H9 (cell line): ENCODE measurements around the gene ATP8A1. TPM values are rescaled to one million over a fixed set of nuclear protein-coding genes. Genes with fewer than 3 reads are reported as not detected.
A peak's percentile ranks its signal among the peaks of the same experiment; 100 is the strongest.

Source experiments
- DNase-seq: peaks from one replicate; pipeline ENCODE4 v3.0.0-alpha.2; 2017
- H2AFZ ChIP-seq: one replicate; pipeline ENCODE4 v1.6.1; 2013; ENCODE audit warnings: mild to moderate bottlenecking, low read length, control low read depth, moderate library complexity
- H2AK5ac ChIP-seq: 2 replicates; pipeline ENCODE4 v1.6.1; 2013; ENCODE audit warnings: low read length, control low read depth, mixed read lengths; ENCODE audit not compliant: insufficient read length
- H2BK120ac ChIP-seq: one replicate; pipeline ENCODE4 v1.6.1; 2013; ENCODE audit warnings: low read depth, mild to moderate bottlenecking, low read length, control low read depth, inconsistent platforms; ENCODE audit not compliant: poor library complexity, severe bottlenecking
- H2BK12ac ChIP-seq: 2 replicates; pipeline ENCODE4 v1.6.1; 2013; ENCODE audit warnings: low read length, control low read depth, mixed read lengths, low read depth; ENCODE audit not compliant: insufficient read length
- H2BK15ac ChIP-seq: 2 replicates; pipeline ENCODE4 v1.6.1; 2013; ENCODE audit warnings: low read depth, low read length, control low read depth
- H2BK20ac ChIP-seq: one replicate; pipeline ENCODE4 v1.6.1; 2013; ENCODE audit warnings: low read depth, mild to moderate bottlenecking, low read length, control low read depth, inconsistent platforms; ENCODE audit not compliant: poor library complexity, severe bottlenecking
- H2BK5ac ChIP-seq: 2 replicates; pipeline ENCODE4 v1.6.1; 2013; ENCODE audit warnings: low read length, control low read depth, mixed read lengths; ENCODE audit not compliant: insufficient read length
- H3K14ac ChIP-seq: 2 replicates; pipeline ENCODE4 v1.6.1; 2013; ENCODE audit warnings: low read length, control low read depth; ENCODE audit not compliant: insufficient read depth
- H3K18ac ChIP-seq: 2 replicates; pipeline ENCODE4 v1.6.1; 2013; ENCODE audit warnings: low read depth, mild to moderate bottlenecking, mixed read lengths, low read length, control low read depth; ENCODE audit not compliant: insufficient read length
- H3K23ac ChIP-seq: 2 replicates; pipeline ENCODE4 v1.6.1; 2013; ENCODE audit warnings: low read length, control low read depth, mixed read lengths, low read depth; ENCODE audit not compliant: insufficient read length
- H3K23me2 ChIP-seq: 2 replicates; pipeline ENCODE4 v1.6.1; 2013; ENCODE audit warnings: low read depth, mild to moderate bottlenecking, mixed read lengths, low read length, control low read depth; ENCODE audit not compliant: insufficient read length, poor library complexity, severe bottlenecking
- H3K27ac ChIP-seq: 2 replicates; pipeline ENCODE4 v1.5.1; 2013; ENCODE audit warnings: low read length, control low read depth, mixed read lengths, low read depth; ENCODE audit not compliant: insufficient read length
- H3K27me3 ChIP-seq: 2 replicates; pipeline ENCODE4 v1.6.1; 2013; ENCODE audit warnings: low read length, control low read depth, inconsistent platforms; ENCODE audit not compliant: insufficient read depth
- H3K4ac ChIP-seq: 2 replicates; pipeline ENCODE4 v1.6.1; 2013; ENCODE audit warnings: low read depth, mild to moderate bottlenecking, control low read depth, inconsistent platforms, low read length, moderate library complexity
- H3K4me1 ChIP-seq: 2 replicates; pipeline ENCODE4 v1.6.1; 2013; ENCODE audit warnings: low read length, control low read depth, inconsistent platforms; ENCODE audit not compliant: insufficient read depth
- H3K4me2 ChIP-seq: 2 replicates; pipeline ENCODE4 v1.6.1; 2013; ENCODE audit warnings: low read length, control low read depth, mixed read lengths; ENCODE audit not compliant: insufficient read length, insufficient read depth
- H3K56ac ChIP-seq: 2 replicates; pipeline ENCODE4 v1.6.1; 2013; ENCODE audit warnings: low read depth, mild to moderate bottlenecking, mixed read lengths, low read length, control low read depth; ENCODE audit not compliant: insufficient read length
- H3K79me1 ChIP-seq: 2 replicates; pipeline ENCODE4 v1.6.1; 2013; ENCODE audit warnings: low read depth, mild to moderate bottlenecking, moderate library complexity, low read length, control low read depth, inconsistent platforms; ENCODE audit not compliant: insufficient read depth, poor library complexity, severe bottlenecking
- H3K79me2 ChIP-seq: 2 replicates; pipeline ENCODE4 v1.6.1; 2013; ENCODE audit warnings: low read length, control low read depth, inconsistent platforms; ENCODE audit not compliant: insufficient read depth
- H3K9ac ChIP-seq: 2 replicates; pipeline ENCODE4 v1.6.1; 2013; ENCODE audit warnings: low read length, control low read depth, mixed read lengths; ENCODE audit not compliant: insufficient read length; ENCODE audit errors: extremely low read depth
- H3K9me3 ChIP-seq: one replicate; pipeline ENCODE4 v1.6.1; 2013; ENCODE audit warnings: low read depth, low read length, inconsistent platforms; ENCODE audit not compliant: control insufficient read depth
- H3T11ph ChIP-seq: one replicate; pipeline ENCODE4 v1.6.1; 2013; ENCODE audit warnings: mild to moderate bottlenecking, low read length, control low read depth, inconsistent platforms
- H4K20me1 ChIP-seq: one replicate; pipeline ENCODE4 v1.6.1; 2013; ENCODE audit not compliant: control insufficient read depth, insufficient read length, insufficient read depth
- H4K5ac ChIP-seq: 2 replicates; pipeline ENCODE4 v1.6.1; 2013; ENCODE audit warnings: low read depth, mild to moderate bottlenecking, mixed read lengths, low read length, control low read depth; ENCODE audit not compliant: insufficient read length
- H4K8ac ChIP-seq: replicated peaks from 2 replicates; pipeline ENCODE4 v1.6.1; 2013; ENCODE audit warnings: low read length, control low read depth, mixed read lengths, low read depth; ENCODE audit not compliant: insufficient read length
- H4K91ac ChIP-seq: 2 replicates; pipeline ENCODE4 v1.6.1; 2013; ENCODE audit warnings: low read depth, mild to moderate bottlenecking, moderate library complexity, mixed read lengths, low read length, control low read depth; ENCODE audit not compliant: insufficient read length
- H3K27ac Mint-ChIP-seq, 3 experiments: 2 replicates in 2 of 3; 3 replicates in 1 of 3; pipeline ENCODE4 v1.8.0; 2020 to 2021; ENCODE audit warnings: mixed read lengths in 3 of 3, mild to moderate bottlenecking in 1 of 3, moderate library complexity in 1 of 3
- H3K27me3 Mint-ChIP-seq: 2 replicates; pipeline ENCODE4 v1.8.0; 2021; ENCODE audit warnings: low read depth, mild to moderate bottlenecking, moderate library complexity, mixed read lengths
- H3K36me3 Mint-ChIP-seq, 3 experiments: 2 replicates in 2 of 3; 3 replicates in 1 of 3; pipeline ENCODE4 v1.8.0; 2020 to 2021; ENCODE audit warnings: low read depth in 3 of 3, mixed read lengths in 3 of 3; ENCODE audit not compliant: insufficient read depth in 1 of 3
- H3K4me1 Mint-ChIP-seq, 2 experiments: 2 replicates each; pipeline ENCODE4 v1.8.0; 2020; ENCODE audit warnings: mixed read lengths in 2 of 2
- H3K4me3 Mint-ChIP-seq, 2 experiments: 2 replicates in 1 of 2; 3 replicates in 1 of 2; pipeline ENCODE4 v1.8.0; 2020 to 2021; ENCODE audit warnings: mild to moderate bottlenecking in 2 of 2, mixed read lengths in 2 of 2, moderate library complexity in 1 of 2
- H3K9me3 Mint-ChIP-seq, 2 experiments: 2 replicates in 1 of 2; 3 replicates in 1 of 2; pipeline ENCODE4 v1.8.0; 2020; ENCODE audit warnings: mild to moderate bottlenecking in 2 of 2, mixed read lengths in 2 of 2, moderate library complexity in 1 of 2
- WGBS: extraction: QIAGEN DNeasy Blood & Tissue Kit; methylation state at CpG from one replicate; pipeline ENCODE4 v1.1.7; 2013; ENCODE audit warnings: missing lambda C conversion rate, low lambda C conversion rate, mixed read lengths; ENCODE audit not compliant: insufficient read length; ENCODE audit errors: extremely low coverage; 5-methylcytosine and 5-hydroxymethylcytosine counted together
- long read RNA-seq: library from polyadenylated mRNA; unstranded; transcript quantifications from one replicate; pipeline ENCODE4 v2.0.0, GENCODE V29; 2020
- total RNA-seq: library from RNA; stranded (reverse); gene quantifications from 2 replicates; pipeline ENCODE4 v1.2.1, GENCODE V29; 2021
- TF ChIP-seq, protein P1 (sequence below): fragments of 200-600 bp; sonication (generic); conservative IDR thresholded peaks from 3 replicates; pipeline ENCODE4 v1.8.0; 2021; ENCODE audit warnings: antibody characterized with exemption, mild to moderate bottlenecking

The ATP8A1 gene
- 5.1 and 5.7 TPM in 2 replicates for total RNA-seq
- long read RNA-seq, full-length matches to known transcripts = 1 of 10 reads
- long read RNA-seq, partial matches to known transcripts = 6 of 10 reads
- long read RNA-seq, other reads (novel, unspliced or antisense) = 3 of 10 reads

DNA sequence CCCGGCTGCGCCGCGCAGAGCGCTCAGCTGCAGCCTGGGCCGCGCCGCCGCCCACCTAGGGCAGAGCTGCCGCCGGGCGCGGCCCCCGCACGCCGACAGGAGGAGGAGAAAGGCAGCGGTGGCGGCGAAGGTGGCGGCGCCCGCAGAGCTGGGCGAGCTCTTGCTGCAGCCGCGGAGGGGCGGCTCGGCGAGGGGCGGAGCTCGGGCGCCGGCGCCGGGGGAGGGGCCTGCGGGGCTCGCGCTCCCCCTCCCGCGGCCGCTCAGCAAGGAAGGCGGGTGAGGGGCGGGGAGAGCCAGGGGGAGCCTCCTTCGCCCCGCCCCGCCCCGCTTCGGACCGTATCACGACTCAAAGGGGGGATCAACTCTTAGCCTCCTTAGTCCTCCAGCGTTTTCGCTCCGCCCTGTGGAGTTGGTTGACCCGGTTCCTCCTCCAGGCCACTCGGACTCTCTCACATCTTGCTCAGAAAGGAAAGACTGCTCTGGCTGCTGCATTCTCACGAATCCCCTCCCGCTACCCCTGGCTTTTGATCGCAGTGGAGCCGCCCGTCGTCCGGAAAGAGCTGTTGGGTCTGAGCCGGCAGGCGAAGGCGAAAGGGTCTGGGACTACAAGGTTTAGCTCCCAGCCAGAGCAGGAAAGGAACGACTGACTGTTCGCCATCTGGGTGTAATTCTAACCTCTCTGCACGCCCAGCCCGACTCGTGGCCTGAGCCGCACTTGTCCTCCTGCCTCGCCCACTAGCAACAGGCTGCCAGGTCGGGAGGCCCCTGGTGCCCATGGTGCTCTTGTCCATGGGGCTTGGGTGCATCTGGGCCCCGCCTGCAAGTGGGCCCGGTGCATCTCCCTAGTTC is at the start of gene ATP8A1:
ATP8A1 (minus strand) TSS at position 162 of the 849 bp plus-strand sequence. CDS start 232 bp downstream, outside the sequence.
- H3K27ac Mint-ChIP-seq = peak within 1 kb of the TSS; percentile 100
- no peak within 1 kb of the TSS for H3K56ac ChIP-seq
- TF ChIP-seq, protein P1, sequence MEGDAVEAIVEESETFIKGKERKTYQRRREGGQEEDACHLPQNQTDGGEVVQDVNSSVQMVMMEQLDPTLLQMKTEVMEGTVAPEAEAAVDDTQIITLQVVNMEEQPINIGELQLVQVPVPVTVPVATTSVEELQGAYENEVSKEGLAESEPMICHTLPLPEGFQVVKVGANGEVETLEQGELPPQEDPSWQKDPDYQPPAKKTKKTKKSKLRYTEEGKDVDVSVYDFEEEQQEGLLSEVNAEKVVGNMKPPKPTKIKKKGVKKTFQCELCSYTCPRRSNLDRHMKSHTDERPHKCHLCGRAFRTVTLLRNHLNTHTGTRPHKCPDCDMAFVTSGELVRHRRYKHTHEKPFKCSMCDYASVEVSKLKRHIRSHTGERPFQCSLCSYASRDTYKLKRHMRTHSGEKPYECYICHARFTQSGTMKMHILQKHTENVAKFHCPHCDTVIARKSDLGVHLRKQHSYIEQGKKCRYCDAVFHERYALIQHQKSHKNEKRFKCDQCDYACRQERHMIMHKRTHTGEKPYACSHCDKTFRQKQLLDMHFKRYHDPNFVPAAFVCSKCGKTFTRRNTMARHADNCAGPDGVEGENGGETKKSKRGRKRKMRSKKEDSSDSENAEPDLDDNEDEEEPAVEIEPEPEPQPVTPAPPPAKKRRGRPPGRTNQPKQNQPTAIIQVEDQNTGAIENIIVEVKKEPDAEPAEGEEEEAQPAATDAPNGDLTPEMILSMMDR = no peak
- H3K18ac ChIP-seq = peak within 1 kb of the TSS; percentile 97
- H3K4me3 Mint-ChIP-seq = peak within 1 kb of the TSS; percentile 82 to 96
- H3K4me1 Mint-ChIP-seq = peaks cover 20 to 40% of the 10 kb centered on the region in 2 experiments
- no CpG with 5 or more reads among the region's 74 CpGs for WGBS
- no peak within 1 kb of the TSS for H4K5ac ChIP-seq
- no peaks in the 10 kb centered on the region for H3K27me3 ChIP-seq
- no peak within 1 kb of the TSS for H2BK5ac ChIP-seq
- H3K9me3 ChIP-seq = no peaks in the 10 kb centered on the region
- H4K91ac ChIP-seq = no peak within 1 kb of the TSS
- DNase-seq = peak; percentile 95
- H4K8ac ChIP-seq = no peak within 1 kb of the TSS
- no peak within 1 kb of the TSS for H2BK12ac ChIP-seq
- H2AFZ ChIP-seq = peak within 1 kb of the TSS; percentile 53
- H3T11ph ChIP-seq = no peak within 1 kb of the TSS
- no peaks in the 10 kb centered on the region for H3K79me2 ChIP-seq
- peak within 1 kb of the TSS; percentile 91 for H3K14ac ChIP-seq
- H4K20me1 ChIP-seq = no peaks in the 10 kb centered on the region
- H3K4me1 ChIP-seq = no peaks in the 10 kb centered on the region
- peaks cover 0 to 11% (median 10%) of the 10 kb centered on the region in 3 experiments; a peak in 6 of 7 replicates for H3K36me3 Mint-ChIP-seq
- H3K27ac ChIP-seq = peak within 1 kb of the TSS; percentile 84
- H3K79me1 ChIP-seq = no peaks in the 10 kb centered on the region
- no peak within 1 kb of the TSS for H2BK15ac ChIP-seq
- H3K23me2 ChIP-seq = peaks cover 10% of the 10 kb centered on the region
- H3K27me3 Mint-ChIP-seq = peaks cover 17% of the 10 kb centered on the region
- H3K4ac ChIP-seq = no peak within 1 kb of the TSS
- H3K23ac ChIP-seq = no peak within 1 kb of the TSS
- H3K9ac ChIP-seq = peak within 1 kb of the TSS; percentile 87
- H3K4me2 ChIP-seq = peak within 1 kb of the TSS; percentile 73
- peaks cover 0 to 8% of the 10 kb centered on the region in 2 experiments; a peak in 4 of 5 replicates for H3K9me3 Mint-ChIP-seq
- H2BK20ac ChIP-seq = no peak within 1 kb of the TSS
- no peak within 1 kb of the TSS for H2BK120ac ChIP-seq
- H2AK5ac ChIP-seq = no peak within 1 kb of the TSS
